NCI-H187 treated with DMSO at 0.1 percent for 48 hours (cell line): Measurements from ENCODE around the gene MRPS12.

Source experiments
- DNase-seq: peaks from one replicate; lab custom pipeline; 2025; lab: John Stamatoyannopoulos, UW

Gene MRPS12

GRCh38 chr19:38911388-38912001 is 19.2 kb upstream of the MRPS12 start:
- DNase-seq, result no peak

DNA sequence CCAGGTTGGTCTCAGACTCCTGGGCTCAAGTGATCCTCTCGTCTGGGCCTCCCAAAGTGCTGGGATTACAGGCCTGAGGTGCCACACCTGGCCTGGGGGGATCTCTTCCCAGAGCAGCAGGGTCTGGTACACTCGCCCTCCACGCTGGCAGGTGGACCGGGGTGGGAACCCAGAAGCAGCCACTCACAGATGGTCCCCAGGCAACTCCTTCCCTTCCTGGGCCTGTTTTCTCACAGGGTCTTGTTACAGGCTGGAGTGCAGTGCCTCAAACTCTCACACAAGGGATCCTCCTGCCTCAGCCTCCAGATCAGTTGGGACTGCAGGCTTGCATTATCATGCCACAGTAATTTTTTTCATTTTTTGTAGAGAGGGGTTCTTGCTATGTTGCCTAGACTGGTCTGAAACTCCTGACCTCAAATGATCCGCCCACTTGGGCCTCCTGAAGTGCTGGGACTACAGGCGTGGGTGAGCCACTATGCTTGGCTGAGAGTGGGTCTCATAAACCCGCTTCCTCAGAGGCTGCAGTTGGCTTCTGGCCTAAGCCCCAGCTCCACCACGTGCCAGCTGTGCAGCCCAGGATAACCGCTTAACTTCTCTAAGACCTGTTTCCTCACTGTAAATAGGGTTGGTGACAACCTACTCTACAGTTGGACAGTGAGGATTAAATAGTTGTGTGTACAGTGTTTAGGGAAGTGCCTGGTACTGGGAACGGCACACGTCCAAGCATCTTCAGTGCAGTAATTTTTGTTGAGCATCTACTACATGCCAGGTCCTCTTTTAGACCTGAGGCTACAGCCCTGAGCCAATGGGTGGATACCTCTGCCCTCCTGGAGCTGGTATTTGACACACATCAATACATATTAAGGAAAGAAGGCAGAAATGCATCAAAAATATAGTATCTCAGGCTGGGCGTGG is 17.9 kb upstream of the MRPS12 start:
- no peak for DNase-seq

DNA sequence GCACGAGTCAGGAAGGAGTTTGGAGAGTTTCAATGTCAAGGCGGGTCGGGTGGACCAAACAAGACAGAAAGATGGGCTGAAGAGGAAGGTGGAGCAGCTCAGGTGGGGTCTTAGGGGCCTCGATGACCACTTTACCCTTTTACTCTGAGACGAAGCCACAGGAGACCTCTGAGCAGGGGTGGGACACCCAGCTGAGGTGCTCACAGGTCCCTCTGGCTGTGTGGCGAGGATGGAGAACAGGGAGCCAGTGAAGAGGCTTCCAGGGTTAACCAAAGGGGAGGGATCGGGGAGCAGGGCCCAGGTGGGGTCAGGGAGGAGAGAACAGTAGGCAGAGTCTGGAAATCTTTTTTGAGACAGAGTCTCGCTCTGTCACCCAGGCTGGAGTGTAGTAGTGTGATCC is 16.8 kb upstream of the MRPS12 start:
- DNase-seq, result no peak

DNA sequence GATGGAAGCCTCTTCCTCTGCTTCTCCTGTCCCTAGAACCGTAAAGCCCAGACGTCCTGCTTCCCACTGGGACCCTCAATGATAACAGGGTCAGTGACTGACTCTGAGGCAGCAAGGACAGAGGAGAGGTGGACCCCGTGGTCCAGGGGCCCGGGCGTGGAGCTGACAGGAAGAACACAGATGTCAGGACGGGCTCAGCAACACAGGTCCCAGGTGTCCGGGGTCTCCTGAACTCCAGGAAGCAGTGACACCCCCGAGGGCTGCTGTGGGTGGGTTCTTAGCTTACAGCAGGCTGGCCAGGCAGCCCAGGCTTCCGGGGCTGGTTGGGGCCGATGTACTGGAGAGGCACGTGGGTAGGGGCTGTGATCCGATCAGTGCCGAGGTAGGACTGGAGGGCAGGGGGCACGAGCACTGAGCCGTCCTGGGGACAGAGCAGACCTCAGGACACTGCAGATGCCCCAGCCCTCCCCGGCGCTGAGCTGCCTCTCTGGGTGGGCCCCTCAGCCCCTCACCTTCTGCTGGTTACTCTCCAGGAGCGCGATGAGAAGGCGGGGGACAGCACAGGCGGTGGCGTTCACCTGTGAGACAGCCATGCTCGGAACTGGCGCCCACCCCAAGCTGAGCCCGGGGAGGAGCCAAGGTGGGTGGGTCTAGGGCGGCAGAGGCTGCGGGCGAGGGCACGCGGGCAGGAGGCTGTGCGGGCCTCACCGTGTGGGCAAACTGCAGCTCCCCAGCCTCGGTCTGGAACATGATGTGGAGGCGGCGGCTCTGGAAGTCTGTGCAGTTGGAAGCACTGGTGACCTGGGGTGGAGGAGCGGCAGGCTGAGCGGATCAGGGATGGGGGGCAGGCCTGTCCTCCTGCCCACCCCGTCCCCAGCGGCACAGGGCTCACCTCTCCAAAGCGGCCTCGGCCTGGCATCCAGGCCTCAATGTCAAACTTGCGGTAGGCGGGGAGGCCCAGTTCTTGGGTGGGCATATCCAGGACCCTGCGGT is 15.1 kb upstream of the MRPS12 start:
- DNase-seq, result no peak

DNA sequence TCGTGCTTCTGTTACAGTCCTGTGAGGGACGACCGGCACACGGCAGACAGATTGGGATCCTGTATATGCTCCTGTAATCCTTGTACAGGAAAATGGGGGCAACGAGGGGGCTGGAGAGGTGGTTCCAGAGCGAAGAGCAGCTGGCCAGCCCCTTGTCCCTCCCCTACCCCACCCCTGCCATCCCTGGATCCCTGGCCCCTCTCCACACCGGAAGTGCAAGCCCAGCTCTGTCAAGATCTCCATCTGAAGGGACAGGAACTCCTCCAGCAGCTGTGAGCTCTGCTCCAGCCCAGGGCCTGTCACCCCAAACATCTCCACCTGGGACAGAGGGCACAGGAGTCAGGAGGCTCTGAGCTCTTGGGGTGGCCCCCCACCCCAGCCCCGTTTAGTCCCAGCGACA is 13.2 kb upstream of the MRPS12 start:
- no peak for DNase-seq

DNA sequence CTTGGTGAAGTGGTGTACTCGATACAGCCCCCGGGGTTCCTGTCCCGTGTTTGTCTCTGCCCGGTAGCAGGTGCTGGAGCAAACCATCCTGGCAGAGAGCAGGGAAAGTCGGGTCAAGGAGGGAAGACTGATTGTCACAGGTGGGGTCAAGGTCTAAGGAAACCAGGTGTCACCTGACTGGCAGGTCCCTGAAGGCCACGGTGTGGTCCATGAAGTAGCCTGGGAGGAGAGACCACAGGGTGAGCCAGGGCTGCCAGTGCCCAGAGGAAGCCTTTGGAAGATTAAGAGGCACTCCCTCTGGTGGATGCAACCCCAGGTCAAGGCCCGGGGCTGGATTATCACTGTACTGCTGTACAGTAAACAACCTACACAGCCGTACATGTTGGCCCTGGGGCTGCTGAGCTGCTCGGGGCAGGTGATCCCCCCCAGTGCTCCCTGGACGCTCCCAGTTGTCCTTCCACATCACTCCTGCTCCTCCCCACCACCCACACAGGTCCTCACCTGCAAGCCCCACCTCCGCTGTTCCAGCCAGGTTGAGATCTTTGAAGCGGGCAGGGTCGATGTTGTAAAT is 12.7 kb upstream of the MRPS12 start:
- no peak for DNase-seq

- DNase-seq, result no peak
These were observed 12.2 kb upstream of the MRPS12 start for GRCh38 chr19:38918526-38918925.

DNA sequence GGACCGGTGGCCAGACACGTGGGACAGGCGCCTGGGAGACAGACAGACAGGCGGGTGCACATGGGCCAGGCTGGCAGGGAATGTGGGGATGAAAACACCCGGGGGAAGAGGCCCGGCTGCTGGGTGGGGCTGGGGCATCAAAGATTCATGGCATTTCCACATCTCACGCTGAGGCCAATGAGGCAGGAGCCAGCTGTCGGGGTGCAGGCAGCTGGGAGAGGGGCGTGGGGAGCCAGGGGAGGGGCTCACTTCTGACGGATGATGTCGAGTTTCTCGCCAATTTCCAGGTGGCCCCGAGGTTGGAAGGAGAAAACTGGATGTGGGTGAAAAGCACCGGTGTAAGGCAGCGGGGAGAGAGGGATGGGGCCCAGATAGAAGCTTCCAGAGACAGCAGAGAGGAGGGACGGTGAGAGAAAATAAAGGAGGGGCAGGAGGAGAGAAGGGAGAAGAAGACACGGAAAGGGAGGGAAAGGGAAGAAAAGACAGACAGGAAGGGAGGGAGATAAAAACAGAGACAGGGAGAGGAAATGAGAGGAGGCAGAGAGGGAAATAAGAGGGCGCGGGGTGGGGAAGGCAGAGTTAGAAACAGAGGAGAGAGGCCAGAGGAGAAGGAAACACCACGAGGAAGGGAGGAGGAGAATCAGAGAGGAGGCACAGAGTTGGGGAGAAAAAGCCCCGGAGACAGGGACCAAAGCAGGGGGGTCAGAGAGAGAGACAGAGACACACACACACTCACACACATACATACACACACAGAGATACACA is 10.7 kb upstream of the MRPS12 start:
- DNase-seq, result no peak

- DNase-seq, result no peak
These were observed 9.9 kb upstream of the MRPS12 start for GRCh38 chr19:38920602-38921419.

GRCh38 chr19:38921420-38922274 is 9.1 kb upstream of the MRPS12 start:
- DNase-seq, result no peak

DNA sequence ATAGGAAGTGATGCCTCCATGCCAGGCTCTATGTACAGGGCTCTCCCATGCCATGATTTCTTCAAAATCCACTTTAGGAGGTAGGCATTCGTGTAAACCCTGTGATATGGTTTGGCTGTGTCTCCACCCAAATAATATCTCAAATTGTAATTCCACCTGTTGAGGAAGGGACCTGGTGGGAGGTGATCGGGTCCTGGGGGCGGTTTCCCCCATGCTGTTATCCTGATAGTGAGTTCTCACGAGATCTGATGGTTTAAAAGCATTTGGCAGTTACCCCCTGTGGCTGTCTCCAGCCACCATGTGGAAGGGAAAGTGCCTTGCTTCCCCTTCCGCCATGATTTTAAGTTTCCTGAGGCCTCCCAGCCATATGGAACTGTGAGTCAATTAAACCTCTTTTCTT is 8.3 kb upstream of the MRPS12 start:
- no peak for DNase-seq

GRCh38 chr19:38924388-38924787 is 6.4 kb upstream of the MRPS12 start:
- DNase-seq, result no peak

GRCh38 chr19:38928391-38929001 is 2.2 kb upstream of the MRPS12 start:
- DNase-seq, result no peak

DNA sequence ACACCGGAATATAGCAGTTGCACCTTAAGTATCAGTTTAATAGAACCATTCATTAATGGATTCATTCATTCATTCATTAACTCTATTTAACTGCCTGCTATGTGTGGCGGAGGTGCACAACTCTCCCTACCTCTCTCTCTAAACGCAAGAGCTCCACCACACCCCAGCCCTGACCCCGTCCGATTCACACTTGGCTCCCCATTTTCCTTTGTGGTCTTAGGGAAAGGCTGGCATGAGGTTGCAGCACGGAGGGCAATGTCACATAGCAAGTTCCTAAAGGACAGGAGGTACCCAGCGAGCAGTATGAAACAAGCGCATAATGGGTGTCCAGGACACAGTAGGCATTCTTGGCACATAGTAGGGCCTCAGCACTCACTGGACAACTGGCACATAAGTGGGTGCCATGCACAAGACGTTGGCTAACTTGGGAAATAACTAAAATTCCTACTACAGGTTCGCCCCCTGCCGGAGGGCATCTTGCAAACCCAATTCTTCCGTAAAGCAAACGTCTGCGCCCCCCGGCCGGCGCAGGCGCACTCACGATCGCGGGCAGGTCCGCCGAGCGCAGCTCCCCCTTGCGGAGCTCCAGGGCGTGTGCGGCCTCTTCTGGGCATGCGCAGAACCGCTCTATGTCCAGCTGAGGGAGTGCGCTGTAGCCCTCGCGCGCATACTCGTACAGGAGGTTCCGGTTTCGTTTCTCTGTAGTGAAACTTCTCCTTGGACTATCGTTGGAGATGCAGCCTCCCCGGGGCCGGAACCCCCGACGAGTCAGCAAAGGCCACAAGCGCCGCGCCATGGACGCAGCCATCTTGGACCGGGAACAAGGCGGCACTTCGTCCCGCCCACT is 592 bp upstream of the MRPS12 start, which contains the start of gene SARS2:
Gene SARS2 (minus strand): TSS at position 835 of the 847 bp plus-strand sequence. CDS start 27 bp downstream, at position 808.
- peak; percentile 73 for DNase-seq

DNA sequence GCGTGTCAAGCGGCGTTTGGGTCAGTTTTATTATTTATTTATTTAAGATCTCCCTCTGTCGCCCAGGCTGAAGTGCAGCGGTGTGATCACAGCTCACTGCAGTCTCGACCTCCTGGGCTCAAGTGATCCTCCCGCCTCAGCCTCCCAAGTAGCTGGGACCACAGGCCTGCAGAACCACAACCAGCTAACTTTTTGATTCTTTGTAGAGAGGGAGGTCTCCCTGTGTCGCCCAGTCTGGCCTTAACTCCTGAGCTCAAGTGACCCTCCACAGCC is 713 bp downstream of the MRPS12 start:
- DNase-seq, result no peak

- DNase-seq, result no peak
These were observed 1.9 kb downstream of the MRPS12 start for GRCh38 chr19:38932425-38933179.

DNA sequence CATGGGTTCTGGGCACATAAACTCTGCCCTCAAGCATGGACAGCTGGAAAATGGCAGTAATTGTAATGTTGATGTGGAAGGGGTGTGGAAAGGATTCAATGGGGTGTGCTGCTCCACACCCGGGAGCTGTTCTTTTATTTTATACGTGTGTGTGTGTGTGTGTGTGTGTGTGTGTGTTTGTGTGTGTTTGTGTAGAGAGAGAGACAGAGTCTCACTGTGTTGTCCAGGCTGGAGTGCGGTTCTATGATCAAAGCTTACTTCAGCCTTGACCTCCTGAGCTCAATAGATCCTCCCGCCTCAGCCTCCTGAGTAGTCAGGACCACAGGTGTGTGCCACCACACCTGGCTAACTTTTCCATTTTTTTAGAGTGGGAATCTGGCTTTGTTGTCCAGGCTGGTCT is 2.8 kb downstream of the MRPS12 start:
- DNase-seq, result no peak
